ENCODE data around the gene ZER1. TPM values are rescaled to one million over a fixed set of nuclear protein-coding genes. Genes with fewer than 3 reads are reported as not detected.

The ZER1 gene
- polyA plus RNA-seq, 1 experiment = 28.0 TPM

- TF ChIP-seq CTCF (IDR thresholded peaks at IDR 0.05; ENCODE audit: low read depth, low read length) = no peak
- H3K9me3 ChIP-seq (ENCODE audit: control insufficient read depth, insufficient read depth, low read length) = no peaks in the 10 kb centered on the region; the same call in 1 of the 2 replicates
- CTCF ChIA-PET = interaction anchor here (7.2 kb wide), 1 partner anchor 9 kb away, joined by 52 read pairs; the partner anchor contains the start of gene ENDOG
- no peak overlapping the region for H3K4me3 ChIP-seq (ENCODE audit: low read depth, low read length)
- POLR2A ChIA-PET = interaction anchor here (0.6 to 1.2 kb wide), 3 partner anchors 9 to 151 kb away, joined by 4 to 13 read pairs (median 8); partner anchors contain the start of gene ENDOG
- no peak overlapping the region for H3K27ac ChIP-seq (ENCODE audit: low read depth, low read length)
- DNase-seq (ENCODE audit: low read depth, low spot score) = no peak
- no peaks in the 10 kb centered on the region for H3K27me3 ChIP-seq (ENCODE audit: control insufficient read depth, insufficient read depth, low read length)
Observed at GRCh38 chr9:128808543-128808942, 36.8 kb upstream of the ZER1 start.

GRCh38 chr9:128807827-128808226 lies 36.1 kb upstream of the ZER1 start:
- TF ChIP-seq CTCF (IDR thresholded peaks at IDR 0.05; ENCODE audit: low read depth, low read length) = no peak
- DNase-seq (ENCODE audit: low read depth, low spot score) = no peak
- no peak overlapping the region for H3K4me3 ChIP-seq (ENCODE audit: low read depth, low read length)
- ChIA-PET CTCF (interaction anchor here (7.2 kb wide), 1 partner anchor 10 kb away, joined by 52 read pairs; the partner anchor contains the start of gene ENDOG), POLR2A (interaction anchor here (1.2 kb wide), 2 partner anchors 10 kb away, joined by 4 to 5 read pairs; partner anchors contain the start of gene ENDOG)
- no peaks in the 10 kb centered on the region; the same call in 1 of the 2 replicates for H3K9me3 ChIP-seq (ENCODE audit: control insufficient read depth, insufficient read depth, low read length)
- H3K27ac ChIP-seq (ENCODE audit: low read depth, low read length) = no peak overlapping the region
- H3K27me3 ChIP-seq (ENCODE audit: control insufficient read depth, insufficient read depth, low read length) = no peaks in the 10 kb centered on the region

GRCh38 chr9:128805661-128806060 lies 33.9 kb upstream of the ZER1 start:
- H3K27me3 ChIP-seq (ENCODE audit: control insufficient read depth, insufficient read depth, low read length) = no peaks in the 10 kb centered on the region
- H3K27ac ChIP-seq (ENCODE audit: low read depth, low read length) = no peak overlapping the region
- H3K9me3 ChIP-seq (ENCODE audit: control insufficient read depth, insufficient read depth, low read length) = no peaks in the 10 kb centered on the region; the same call in 1 of the 2 replicates
- POLR2A ChIA-PET = no interaction called here
- CTCF ChIA-PET = interaction anchor here (7.2 kb wide), 1 partner anchor 12 kb away, joined by 52 read pairs; the partner anchor contains the start of gene ENDOG
- no peak for TF ChIP-seq CTCF (IDR thresholded peaks at IDR 0.05; ENCODE audit: low read depth, low read length)
- H3K4me3 ChIP-seq (ENCODE audit: low read depth, low read length) = no peak overlapping the region
- DNase-seq (ENCODE audit: low read depth, low spot score) = no peak

- Histone ChIP-seq H3K27me3 (ENCODE audit: control insufficient read depth, insufficient read depth, low read length) (no peaks in the 10 kb centered on the region), H3K4me3 (ENCODE audit: low read depth, low read length) (no peak overlapping the region), H3K27ac (ENCODE audit: low read depth, low read length) (no peak overlapping the region), H3K9me3 (ENCODE audit: control insufficient read depth, insufficient read depth, low read length) (no peaks in the 10 kb centered on the region)
- ChIA-PET CTCF (interaction anchor here (1.7 kb wide), 1 partner anchor 15 kb away, joined by 5 read pairs; no protein-coding TSS in a partner anchor), POLR2A (no interaction called here)
- no peak for TF ChIP-seq CTCF (IDR thresholded peaks at IDR 0.05; ENCODE audit: low read depth, low read length)
- DNase-seq (ENCODE audit: low read depth, low spot score) = no peak
Observed at GRCh38 chr9:128802482-128802881, 30.8 kb upstream of the ZER1 start.

- Histone ChIP-seq H3K9me3 (ENCODE audit: control insufficient read depth, insufficient read depth, low read length) (no peaks in the 10 kb centered on the region), H3K4me3 (ENCODE audit: low read depth, low read length) (no peak overlapping the region), H3K27ac (ENCODE audit: low read depth, low read length) (no peak overlapping the region), H3K27me3 (ENCODE audit: control insufficient read depth, insufficient read depth, low read length) (no peaks in the 10 kb centered on the region)
- DNase-seq (ENCODE audit: low read depth, low spot score) = no peak
- ChIA-PET POLR2A (interaction anchor here (0.6 to 0.7 kb wide), 3 partner anchors 9 to 51 kb away, joined by 4 to 8 read pairs (median 4); no protein-coding TSS in a partner anchor), CTCF (interaction anchor here (1.2 kb wide), 1 partner anchor 18 kb away, joined by 5 read pairs; the partner anchor contains the start of gene ENDOG)
- no peak for TF ChIP-seq CTCF (IDR thresholded peaks at IDR 0.05; ENCODE audit: low read depth, low read length)
Observed at GRCh38 chr9:128800061-128800460, 28.3 kb upstream of the ZER1 start.

All from AG04450 (cell line).